GM18508 (cell line): ENCODE data around the gene SIK2.

ENCODE experiments used
- ATAC-seq: cut with Tn5 transposase; IDR thresholded peaks from one replicate; pipeline ENCODE4 v1.9.1; 2021; ENCODE audit warnings: moderate number of reproducible peaks; ENCODE audit not compliant: insufficient read depth, unreplicated experiment

The SIK2 gene

DNA sequence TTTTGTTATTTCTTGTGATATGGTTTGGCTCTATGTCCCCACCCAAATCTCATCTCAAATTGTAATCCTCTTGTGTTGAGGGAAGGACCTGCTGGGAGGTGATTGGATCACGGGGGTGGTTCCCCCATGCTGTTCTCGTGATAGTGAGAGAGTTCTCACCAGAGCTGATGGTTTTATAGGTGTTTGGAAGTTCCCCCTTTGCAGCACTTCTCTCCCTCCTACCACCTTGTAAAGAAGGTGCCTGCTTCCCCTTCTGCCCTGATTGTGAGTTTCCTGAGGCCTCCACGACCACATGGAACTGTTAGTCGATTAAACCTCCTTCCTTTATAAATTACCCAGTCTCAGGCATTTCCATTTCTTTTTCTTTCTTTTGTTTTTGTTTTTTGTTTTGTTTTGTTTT, 24.4 kb upstream of the SIK2 start:
- ATAC-seq: no peak

DNA sequence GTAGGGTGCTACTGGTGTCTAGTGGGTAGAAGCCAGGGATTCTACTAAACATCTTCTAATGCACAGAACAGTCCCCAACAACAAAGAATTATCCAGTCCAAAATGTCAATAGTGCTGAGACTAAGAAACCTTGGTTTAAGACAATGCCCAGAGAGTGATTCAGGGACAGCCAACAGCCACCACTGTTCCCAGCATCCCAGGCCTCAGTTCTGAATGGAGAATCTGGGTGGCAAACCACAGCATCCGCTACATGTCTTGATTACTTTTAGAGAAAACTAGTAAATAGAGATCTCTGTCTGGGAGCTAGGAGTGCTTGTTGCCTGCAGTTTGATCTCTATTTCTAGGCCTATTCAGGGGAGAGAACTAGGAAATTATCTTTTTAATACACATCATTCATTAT, 20.9 kb upstream of the SIK2 start:
- ATAC-seq: no peak

DNA sequence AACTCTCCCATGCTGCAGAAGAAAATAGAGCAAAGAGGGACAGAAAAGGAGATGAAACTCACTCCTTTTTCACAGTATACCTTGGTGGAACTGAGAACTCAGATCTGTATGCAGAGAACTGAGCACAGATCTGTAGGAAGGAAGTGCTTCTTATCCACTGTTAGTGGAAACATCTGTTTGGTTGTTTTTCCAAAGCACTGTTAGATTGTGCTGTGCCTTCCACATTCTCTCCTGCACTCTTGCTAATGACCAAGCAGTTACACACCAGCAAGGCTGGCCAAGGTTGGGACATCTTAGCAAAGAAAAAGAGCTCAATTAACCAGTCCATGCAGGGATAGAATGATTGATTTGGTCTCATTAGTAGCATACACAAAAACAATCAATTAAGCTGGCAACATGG, 20.1 kb upstream of the SIK2 start:
- ATAC-seq: no peak

DNA sequence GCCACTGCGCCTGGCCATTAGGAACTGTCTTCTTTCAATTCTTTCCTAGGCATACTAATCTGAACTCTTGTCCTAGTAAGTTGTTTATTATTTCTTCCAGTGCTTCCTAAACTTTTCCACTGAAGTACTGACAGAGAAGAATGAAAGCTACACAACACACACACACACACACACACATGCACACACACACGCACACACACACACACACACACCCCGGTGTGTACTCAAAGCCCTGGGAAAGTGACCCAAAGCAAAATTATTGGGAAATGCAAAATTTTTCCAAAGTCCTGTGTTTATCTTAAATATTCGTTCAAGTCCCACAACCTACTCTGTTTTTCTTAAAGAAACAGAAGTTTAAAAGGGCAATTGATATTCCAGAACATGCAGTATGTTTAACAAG, 19.4 kb upstream of the SIK2 start:
- no peak for ATAC-seq

DNA sequence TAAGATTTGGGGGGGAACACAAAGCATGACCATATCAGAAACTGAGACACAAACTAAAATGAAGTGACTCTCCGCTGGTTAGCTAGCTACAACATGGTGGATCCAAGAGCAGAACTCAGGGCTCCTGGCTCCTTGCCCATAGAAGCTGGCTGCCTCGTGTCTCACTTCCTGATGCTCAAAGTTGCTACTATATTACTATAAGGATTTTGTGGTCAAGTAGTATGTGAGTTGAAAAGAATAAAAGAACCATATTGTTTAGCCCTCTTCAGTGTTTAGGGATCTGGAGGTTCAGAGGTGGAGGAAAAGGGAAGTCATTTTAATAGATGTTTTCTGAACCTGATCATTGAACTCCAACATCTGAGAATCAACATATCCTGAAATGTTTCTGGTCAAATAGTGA, 16.9 kb upstream of the SIK2 start:
- no peak for ATAC-seq

DNA sequence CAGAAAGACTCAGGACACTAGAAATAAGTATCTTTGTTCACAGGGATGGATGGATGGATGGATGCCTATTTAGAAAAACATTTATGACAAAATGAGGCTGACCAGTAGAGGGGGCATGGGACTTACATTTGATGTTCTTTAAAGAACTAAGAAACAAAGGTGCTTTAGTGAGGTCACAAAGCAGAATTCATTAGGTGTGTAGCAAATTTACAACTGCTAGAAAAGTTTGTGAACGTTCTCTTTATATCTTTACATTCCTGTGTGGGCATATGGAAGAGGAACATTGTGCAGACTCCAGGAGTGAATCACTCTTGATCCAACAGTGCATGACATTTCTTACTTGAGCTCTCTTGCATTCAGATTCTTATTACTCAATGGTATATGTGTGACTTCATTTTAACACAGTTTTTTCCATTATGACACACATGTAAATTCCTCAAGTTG, 15.8 kb upstream of the SIK2 start:
- ATAC-seq: no peak

DNA sequence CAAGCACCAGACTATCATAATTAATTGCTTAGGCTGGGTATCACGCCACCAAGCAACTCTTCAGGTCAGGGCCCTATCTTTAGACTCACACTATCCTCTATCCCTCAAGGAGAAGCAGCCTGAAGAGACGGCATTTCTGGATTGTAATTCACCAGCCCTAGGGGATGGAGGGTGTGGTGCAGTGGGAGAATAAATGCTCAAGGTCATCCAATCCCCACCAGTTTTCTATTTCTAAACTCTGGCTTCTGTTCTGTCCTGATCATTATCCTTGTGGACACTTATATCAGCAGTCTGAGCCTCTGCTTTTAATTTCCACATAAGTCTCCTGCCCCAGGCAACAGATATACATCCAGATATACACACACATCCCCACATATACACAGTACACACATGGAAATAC, 13.1 kb upstream of the SIK2 start:
- ATAC-seq: no peak

DNA sequence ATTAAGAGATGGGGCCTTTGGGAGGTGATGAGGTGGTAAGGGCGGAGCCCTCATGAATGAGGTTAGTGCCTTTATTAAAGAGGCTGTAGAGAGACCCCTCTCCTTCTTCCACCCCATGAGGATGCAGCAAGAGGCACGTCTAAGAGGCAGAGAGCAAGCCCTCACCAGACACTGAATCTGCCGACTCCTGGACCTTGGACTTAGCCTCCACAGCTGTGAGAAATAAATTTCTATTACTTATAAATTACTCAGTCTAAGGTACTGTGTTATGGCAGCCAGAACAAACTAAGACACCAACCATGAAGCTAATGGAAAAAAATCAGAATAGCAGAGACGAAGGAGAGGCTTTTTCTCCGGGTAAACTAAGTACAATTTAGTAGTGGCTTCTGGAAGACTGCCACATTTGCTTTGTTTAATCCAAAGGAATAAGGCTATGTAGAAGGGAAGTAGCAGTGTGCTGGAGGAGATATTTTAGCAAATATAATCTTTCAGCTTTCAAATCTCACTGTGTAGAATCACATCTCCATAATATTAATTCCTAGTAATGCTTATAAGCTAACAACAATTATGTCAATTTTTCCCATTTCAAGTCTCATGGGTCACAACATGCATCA, 12.3 kb upstream of the SIK2 start:
- ATAC-seq: no peak

DNA sequence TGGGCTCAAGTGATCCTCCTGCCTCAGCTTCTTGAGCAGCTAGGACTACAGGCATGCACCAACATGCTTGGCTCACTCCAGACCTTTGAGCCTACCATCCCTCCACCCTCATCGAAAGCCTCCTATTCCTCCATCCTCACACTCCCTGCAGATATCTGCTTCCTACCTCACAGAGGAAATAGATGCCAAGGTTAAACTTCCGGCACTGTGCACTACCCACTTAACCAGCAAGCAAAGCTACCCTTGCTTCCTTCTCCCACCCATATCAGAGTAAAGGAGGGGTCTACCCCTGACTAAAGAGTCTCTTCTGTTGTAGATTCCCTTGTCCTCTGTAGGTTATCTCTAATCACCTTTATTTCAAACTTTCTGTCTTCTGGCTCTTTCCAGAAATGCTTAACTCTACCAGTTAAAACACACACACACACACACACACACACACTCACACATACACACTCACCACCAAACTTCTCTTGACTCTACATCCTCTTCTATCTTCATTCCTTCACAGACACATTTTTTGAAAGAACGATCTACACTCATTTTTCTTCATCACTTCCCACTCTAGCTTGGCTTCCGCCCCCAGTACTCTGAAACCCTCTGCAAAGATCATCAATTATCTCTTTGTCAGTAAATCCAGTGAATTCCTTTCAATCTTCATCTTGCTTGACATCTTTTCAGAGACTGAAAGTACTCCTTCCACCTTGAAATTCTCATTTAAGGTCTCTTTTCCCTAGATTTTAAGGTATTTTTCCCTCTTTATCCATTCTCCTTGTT, 10.9 kb upstream of the SIK2 start:
- no peak for ATAC-seq

DNA sequence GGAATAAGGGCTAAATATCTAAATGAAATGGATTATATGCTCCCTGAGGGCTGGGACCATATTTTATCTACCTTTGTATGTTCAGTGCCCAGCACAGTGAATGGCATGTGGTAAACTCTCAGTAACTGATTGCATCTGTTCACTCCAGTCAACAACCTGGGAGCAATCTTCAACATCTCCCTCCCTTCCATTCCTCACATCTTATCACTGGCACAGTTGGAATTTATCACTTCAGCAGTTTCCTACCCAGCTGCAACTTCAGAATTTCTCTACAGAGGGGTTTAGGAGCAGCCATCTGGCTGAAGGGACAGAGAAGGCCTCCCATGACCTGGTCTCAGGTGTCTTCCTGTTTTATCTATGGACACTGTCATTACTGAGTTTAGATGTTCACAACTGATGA, 9.8 kb upstream of the SIK2 start:
- no peak for ATAC-seq

DNA sequence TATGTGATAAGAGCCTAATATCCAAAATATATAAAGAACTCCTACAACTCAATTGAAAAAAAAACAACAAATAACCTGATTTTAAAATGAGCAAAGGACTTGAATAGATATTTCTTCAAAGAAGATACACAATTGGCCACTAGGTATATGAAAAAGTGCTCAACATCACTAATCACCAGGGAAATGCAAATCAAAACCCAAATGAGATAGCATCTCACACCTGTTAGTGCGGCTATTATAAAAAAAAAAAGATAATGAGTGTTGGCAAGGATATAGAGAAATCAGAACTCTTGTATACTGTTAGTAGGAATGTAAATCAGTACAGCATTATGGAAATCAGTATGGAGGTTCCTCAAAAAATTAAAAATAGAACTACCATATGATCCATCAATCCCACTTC, 5.9 kb upstream of the SIK2 start:
- no peak for ATAC-seq

DNA sequence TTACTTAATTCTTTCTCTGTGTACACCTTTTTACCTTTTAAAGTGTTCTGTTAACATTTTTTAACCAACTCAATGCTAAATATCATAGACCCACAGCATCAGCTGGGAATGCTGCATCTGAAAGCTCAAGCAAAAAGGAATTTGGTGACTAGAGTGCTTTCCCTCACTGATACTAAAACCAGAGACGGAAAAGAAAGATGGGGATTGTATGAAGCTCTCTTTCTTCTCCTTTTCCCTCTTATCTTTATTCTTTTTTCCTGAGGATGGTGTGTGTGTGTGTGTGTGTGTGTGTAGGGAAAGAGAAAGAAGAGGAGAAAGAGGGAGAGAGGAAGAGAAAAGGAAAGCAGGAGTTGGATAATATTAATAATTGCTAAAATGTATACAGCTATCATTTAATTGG, 4.1 kb upstream of the SIK2 start:
- no peak for ATAC-seq

DNA sequence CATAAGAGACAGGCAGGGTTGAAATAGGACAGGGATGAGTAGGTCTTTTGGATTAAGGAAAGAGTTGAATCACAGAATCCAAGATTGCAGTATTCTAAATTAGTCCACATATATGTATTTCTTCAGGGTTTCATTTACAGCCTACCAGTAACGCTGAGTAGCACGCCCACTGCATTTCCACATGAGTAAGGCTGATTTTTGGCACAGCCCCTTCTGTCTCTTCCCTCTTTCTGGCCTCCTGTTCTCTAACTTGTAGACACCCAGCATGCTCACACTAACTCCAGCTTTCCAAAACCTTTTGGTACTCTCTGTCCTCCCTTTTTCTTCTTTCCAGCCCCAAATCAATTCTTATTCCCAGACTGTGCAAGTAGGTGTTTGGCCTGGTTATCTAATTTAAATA, 3.7 kb upstream of the SIK2 start:
- no peak for ATAC-seq

DNA sequence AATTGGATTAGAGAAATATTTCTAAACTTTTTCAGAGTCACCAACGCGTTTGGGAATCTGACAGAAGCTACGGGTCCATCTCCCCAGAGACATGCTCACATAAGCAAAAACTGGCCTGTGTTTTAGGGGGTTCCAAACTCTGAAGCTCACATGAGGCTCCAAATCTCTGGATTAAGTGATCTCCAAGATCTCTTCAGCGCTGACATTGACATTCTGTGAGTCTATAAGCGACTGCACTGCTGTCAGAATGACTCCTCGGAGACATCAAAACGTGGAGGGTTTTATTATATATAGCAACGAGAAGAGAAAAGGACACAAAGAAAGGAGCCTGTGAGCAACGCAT, 642 bp upstream of the SIK2 start:
- ATAC-seq: no peak

DNA sequence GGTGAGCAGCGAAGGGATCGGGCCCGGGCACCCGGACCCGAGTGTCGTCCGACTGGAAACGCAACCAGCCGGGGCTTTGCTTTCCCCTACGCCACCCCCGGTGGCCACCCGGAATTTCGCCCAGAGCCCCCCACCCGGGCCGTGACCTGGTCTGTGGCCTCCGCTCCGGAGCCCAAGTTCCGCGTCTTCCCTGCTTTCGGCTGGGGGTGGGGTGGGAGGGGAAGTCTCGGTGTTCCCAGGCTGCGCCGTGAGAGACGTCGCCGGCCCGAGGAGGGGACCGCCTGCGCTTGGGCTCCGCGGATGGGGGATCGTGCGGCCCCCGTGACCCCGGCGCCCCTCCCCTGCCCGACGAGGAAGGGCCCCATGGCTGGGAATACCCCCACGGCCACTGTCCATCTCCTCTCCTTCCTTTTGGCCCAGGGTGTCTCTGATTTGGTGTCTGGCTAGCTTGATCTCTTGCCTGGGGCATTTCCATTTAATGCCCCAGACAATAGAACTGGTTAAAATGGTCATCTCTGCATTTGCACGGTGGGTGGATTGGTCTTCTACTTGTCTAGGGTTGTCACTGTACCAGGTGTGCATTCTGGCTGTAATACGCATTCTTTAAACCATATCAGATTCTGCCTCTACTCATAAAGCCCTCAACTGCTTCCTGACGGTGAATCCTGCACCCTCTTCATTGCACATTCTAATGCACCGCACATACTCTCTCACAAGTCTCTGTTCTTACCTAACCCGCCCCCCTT, 789 bp downstream of the SIK2 start:
- ATAC-seq: no peak

DNA sequence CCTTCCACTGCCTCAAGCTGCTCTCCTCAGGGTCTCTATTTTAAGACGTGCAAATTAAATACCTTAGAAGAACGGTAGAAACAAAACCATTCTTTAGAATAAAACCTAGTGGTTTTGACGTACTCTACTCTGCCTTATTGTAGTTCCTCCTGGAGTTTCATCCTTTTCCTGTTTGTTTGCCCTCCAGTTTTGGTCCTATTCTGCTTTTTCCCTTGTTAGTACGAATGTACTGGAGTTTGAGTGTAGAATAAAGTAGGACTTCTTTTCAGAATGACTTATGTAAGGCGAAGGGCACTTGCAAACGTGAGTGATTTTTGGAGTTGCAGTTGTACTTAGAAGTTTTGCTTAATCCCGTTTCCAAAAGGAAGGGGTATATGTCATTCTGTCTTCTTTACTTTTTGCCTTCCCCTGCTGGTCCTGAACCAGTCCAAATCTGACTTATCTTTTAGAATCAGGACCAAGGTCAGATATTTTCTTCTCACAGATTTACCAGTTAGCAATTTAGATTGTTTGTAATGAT, 1.4 kb downstream of the SIK2 start:
- no peak for ATAC-seq

DNA sequence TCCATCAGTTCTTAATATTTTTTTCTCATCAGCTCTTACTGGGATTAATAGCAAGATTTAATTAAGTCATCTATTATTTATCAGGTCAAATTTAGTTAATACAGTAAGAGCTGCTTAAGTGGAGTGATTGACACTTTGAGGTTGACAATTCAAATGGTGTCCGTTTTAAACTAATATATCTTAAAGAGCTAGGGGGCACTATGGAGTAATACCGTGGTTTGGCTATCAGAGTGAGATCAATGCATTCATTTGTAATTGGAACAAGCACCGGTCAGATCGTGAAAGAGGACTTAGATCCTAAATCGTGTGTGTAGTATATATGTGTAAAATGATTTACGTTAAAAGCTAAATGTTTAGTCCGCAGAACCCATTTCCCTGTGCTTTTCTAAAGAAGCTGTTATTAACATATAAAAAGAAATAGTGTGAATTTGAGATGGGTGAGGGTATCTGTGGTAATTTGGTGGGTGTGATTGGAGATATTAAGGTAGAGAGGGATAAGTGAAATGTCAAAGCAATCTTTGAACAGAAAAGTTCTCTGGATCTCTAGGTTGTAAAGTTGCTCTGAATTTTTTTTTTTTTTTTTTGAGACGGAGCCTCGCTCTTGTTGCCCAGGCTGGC, 2.3 kb downstream of the SIK2 start:
- no peak for ATAC-seq

DNA sequence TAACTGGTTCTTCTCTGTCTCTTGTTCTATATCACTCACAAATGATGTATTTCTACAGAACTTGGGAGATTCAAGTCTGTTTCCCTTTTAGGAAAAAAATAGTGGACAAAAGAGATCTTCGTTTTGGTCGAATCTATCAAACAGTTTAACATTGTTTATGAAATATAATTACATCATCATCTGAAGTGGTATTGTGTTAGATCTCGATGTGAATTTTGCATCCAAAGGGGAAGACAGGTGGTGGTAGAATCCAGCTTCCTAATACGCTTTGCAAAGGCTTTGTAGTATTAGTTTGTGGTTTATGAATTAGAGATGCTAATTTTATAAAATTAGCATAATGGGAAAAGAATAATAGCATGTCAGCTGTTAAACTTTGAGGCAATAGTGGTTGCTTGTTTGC, 3.4 kb downstream of the SIK2 start:
- ATAC-seq: no peak

DNA sequence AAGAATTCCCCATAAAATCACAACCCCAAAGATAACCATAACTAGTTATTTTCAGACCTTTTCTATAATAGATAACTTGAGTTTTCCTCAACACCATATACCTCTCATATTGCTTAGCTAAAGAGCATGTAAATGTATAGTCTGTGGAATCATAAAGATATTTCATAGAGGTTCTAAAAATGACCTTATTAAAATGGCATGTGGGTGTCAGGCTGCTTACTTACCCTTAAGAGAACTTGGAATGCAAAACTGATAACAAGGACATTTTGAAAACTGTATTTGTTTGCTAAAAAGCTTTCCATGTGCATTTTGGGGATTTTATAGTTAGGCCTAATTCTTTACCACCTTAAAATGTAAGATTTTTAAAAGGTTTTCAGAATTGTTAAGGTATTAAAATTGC, 4.7 kb downstream of the SIK2 start:
- no peak for ATAC-seq

DNA sequence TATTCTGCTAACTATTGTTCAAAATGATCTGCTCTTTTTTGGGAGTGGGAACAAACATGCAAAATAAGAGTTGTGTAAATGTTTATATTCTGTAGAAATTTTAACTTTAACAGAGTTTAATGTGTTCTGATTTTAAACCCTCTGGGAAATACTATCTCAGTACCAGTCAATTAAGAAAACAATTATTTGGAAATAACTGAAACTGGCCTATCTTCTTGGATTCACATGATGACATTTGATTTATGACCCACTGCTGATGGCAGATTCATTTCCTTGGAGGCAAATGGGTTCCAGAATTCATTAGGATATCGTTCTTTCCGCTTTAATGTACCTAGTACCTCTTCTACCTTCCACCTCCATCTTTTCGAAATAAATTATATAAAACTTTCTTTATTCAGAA, 5.5 kb downstream of the SIK2 start:
- no peak for ATAC-seq

DNA sequence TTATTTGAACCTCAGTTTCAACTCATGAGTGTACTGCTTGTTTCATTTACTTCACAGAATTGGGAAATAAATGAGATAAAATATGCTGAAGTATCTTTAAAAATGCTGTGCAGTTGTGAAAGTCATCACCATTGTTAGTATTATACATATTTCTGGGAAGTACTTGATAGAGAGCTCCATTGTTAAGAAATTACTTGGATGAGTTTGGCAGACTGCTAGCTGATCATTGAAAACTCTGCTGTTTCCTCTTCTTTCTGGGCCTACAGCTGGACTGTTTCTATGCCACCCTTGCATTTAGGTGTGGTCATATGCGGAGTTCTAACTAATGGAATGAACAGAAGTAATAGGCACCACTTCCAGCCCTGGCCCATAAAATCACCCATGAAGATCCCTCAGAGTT, 10.0 kb downstream of the SIK2 start:
- no peak for ATAC-seq
